Measurements from ENCODE around the gene RECK. TPM values are rescaled to one million over a fixed set of nuclear protein-coding genes. Genes with fewer than 3 reads are reported as not detected.

RECK gene
- polyA plus RNA-seq, 2 donors = 1.0 to 1.5 TPM

DNA sequence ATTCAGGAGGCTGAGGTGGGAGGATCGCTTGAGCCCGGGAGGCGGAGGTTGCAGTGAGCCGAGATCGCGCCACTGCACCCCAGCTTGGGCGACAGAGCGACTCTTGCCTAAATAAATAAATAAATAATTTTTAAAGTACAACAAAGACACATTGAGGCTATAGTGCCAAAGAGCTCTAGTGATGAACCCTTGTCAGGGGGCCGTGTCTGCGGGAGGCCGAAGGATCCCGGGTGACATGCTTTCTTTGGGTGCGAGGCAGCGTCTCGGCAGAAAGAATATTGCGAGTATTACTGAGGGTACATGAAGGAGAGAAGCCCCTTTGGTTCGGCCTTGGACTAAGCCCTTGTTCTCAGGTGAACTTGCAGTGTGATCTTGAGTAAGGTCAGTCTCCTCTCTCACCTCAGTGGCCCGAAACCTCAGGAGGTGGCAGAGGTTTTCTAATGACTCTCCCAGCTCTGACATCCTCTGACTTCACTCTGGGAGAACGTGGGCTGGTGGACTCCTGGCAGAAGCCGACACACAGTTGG is 397 bp upstream of the RECK start:
- Histone ChIP-seq H3K4me1 (ENCODE audit: control insufficient read depth in 2 of 2, insufficient read depth in 2 of 2, low read length in 1 of 2) (peaks cover 0 to 5% of the 10 kb centered on the region in 2 donors), H3K4me3 (ENCODE audit: low read depth in 1 of 2, low read length in 2 of 2) (peak overlapping the region; percentile 75 to 79), H3K9me3 (ENCODE audit: control insufficient read depth in 2 of 2, insufficient read depth in 1 of 2, low read depth in 1 of 2, low read length in 1 of 2) (no peaks in the 10 kb centered on the region), H3K27me3 (ENCODE audit: control insufficient read depth in 1 of 2, insufficient read depth in 2 of 2, low read length in 2 of 2) (no peaks in the 10 kb centered on the region), H3K27ac (ENCODE audit: low read depth in 2 of 2, low read length in 1 of 2) (peak overlapping the region in 1 of 2 donors; percentile 44), H3K36me3 (ENCODE audit: control insufficient read depth in 2 of 2, insufficient read depth in 2 of 2, low read length in 1 of 2) (no peaks in the 10 kb centered on the region)
- 61 to 68% methylated on average over 20 of the region's 20 CpGs for WGBS, 2 donors

GRCh38 chr9:36037549-36038122 is 923 bp downstream of the RECK start:
- Histone ChIP-seq H3K4me3 (ENCODE audit: low read depth in 1 of 2, low read length in 2 of 2) (peak overlapping the region; percentile 75 to 79), H3K36me3 (ENCODE audit: control insufficient read depth in 2 of 2, insufficient read depth in 2 of 2, low read length in 1 of 2) (no peaks in the 10 kb centered on the region), H3K4me1 (ENCODE audit: control insufficient read depth in 2 of 2, insufficient read depth in 2 of 2, low read length in 1 of 2) (peaks cover 0 to 5% of the 10 kb centered on the region in 2 donors), H3K9me3 (ENCODE audit: control insufficient read depth in 2 of 2, insufficient read depth in 1 of 2, low read depth in 1 of 2, low read length in 1 of 2) (no peaks in the 10 kb centered on the region), H3K27me3 (ENCODE audit: control insufficient read depth in 1 of 2, insufficient read depth in 2 of 2, low read length in 2 of 2) (no peaks in the 10 kb centered on the region), H3K27ac (ENCODE audit: low read depth in 2 of 2, low read length in 1 of 2) (peak overlapping the region; percentile 63 to 76)
- WGBS, 2 donors = 15 to 22% methylated on average over 18 of the region's 18 CpGs

GRCh38 chr9:36039121-36039520 is 2.4 kb downstream of the RECK start:
- Histone ChIP-seq H3K4me1 (ENCODE audit: control insufficient read depth in 2 of 2, insufficient read depth in 2 of 2, low read length in 1 of 2) (peaks cover 0 to 5% of the 10 kb centered on the region in 2 donors), H3K4me3 (ENCODE audit: low read depth in 1 of 2, low read length in 2 of 2) (no peak overlapping the region), H3K36me3 (ENCODE audit: control insufficient read depth in 2 of 2, insufficient read depth in 2 of 2, low read length in 1 of 2) (no peaks in the 10 kb centered on the region), H3K9me3 (ENCODE audit: control insufficient read depth in 2 of 2, insufficient read depth in 1 of 2, low read depth in 1 of 2, low read length in 1 of 2) (no peaks in the 10 kb centered on the region), H3K27ac (ENCODE audit: low read depth in 2 of 2, low read length in 1 of 2) (no peak overlapping the region), H3K27me3 (ENCODE audit: control insufficient read depth in 1 of 2, insufficient read depth in 2 of 2, low read length in 2 of 2) (no peaks in the 10 kb centered on the region)
- 95 to 98% methylated on average over 1 of the region's 1 CpG for WGBS, 2 donors

DNA sequence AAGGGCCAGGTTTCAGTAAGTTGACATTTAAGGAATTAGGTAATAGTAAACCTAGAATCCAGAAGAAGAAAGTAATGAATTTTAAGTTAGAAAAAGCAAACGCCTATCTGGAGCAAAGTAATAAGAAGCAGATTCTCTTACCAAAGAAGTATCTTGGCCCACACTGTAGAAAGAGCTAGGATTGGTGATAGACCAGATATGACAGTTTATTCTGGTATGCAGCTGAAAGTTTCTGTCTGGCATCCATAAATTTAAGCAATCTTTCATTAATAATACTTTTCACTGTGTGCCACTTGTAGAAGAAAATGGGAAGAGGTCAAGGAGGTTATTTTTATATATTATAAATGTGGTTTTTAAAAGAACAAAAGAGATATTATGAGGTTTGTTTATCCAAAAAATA is 3.0 kb downstream of the RECK start:
- Histone ChIP-seq H3K4me3 (ENCODE audit: low read depth in 1 of 2, low read length in 2 of 2) (no peak overlapping the region), H3K4me1 (ENCODE audit: control insufficient read depth in 2 of 2, insufficient read depth in 2 of 2, low read length in 1 of 2) (peaks cover 0 to 5% of the 10 kb centered on the region in 2 donors), H3K9me3 (ENCODE audit: control insufficient read depth in 2 of 2, insufficient read depth in 1 of 2, low read depth in 1 of 2, low read length in 1 of 2) (no peaks in the 10 kb centered on the region), H3K36me3 (ENCODE audit: control insufficient read depth in 2 of 2, insufficient read depth in 2 of 2, low read length in 1 of 2) (no peaks in the 10 kb centered on the region), H3K27me3 (ENCODE audit: control insufficient read depth in 1 of 2, insufficient read depth in 2 of 2, low read length in 2 of 2) (no peaks in the 10 kb centered on the region), H3K27ac (ENCODE audit: low read depth in 2 of 2, low read length in 1 of 2) (no peak overlapping the region)
- WGBS, 2 donors = 80 to 81% methylated on average over 1 of the region's 1 CpG

GRCh38 chr9:36040271-36040925 is 3.7 kb downstream of the RECK start:
- Histone ChIP-seq H3K9me3 (ENCODE audit: control insufficient read depth in 2 of 2, insufficient read depth in 1 of 2, low read depth in 1 of 2, low read length in 1 of 2) (no peaks in the 10 kb centered on the region), H3K4me1 (ENCODE audit: control insufficient read depth in 2 of 2, insufficient read depth in 2 of 2, low read length in 1 of 2) (peaks cover 0 to 5% of the 10 kb centered on the region in 2 donors), H3K27me3 (ENCODE audit: control insufficient read depth in 1 of 2, insufficient read depth in 2 of 2, low read length in 2 of 2) (no peaks in the 10 kb centered on the region), H3K4me3 (ENCODE audit: low read depth in 1 of 2, low read length in 2 of 2) (no peak overlapping the region), H3K36me3 (ENCODE audit: control insufficient read depth in 2 of 2, insufficient read depth in 2 of 2, low read length in 1 of 2) (no peaks in the 10 kb centered on the region), H3K27ac (ENCODE audit: low read depth in 2 of 2, low read length in 1 of 2) (no peak overlapping the region)
- WGBS, 2 donors = 80 to 87% methylated on average over 1 of the region's 1 CpG

- no peak overlapping the region for H3K27ac ChIP-seq (ENCODE audit: low read depth in 2 of 2, low read length in 1 of 2)
- WGBS, 2 donors = 43 to 44% methylated on average over 1 of the region's 1 CpG
- H3K9me3 ChIP-seq (ENCODE audit: control insufficient read depth in 2 of 2, insufficient read depth in 1 of 2, low read depth in 1 of 2, low read length in 1 of 2) = no peaks in the 10 kb centered on the region
- H3K36me3 ChIP-seq (ENCODE audit: control insufficient read depth in 2 of 2, insufficient read depth in 2 of 2, low read length in 1 of 2) = no peaks in the 10 kb centered on the region
- no peaks in the 10 kb centered on the region for H3K27me3 ChIP-seq (ENCODE audit: control insufficient read depth in 1 of 2, insufficient read depth in 2 of 2, low read length in 2 of 2)
- no peak overlapping the region for H3K4me3 ChIP-seq (ENCODE audit: low read depth in 1 of 2, low read length in 2 of 2)
- H3K4me1 ChIP-seq (ENCODE audit: control insufficient read depth in 2 of 2, insufficient read depth in 2 of 2, low read length in 1 of 2) = peaks cover 0 to 5% of the 10 kb centered on the region in 2 donors
These were observed 4.8 kb downstream of the RECK start for GRCh38 chr9:36041506-36041905.

- H3K27me3 ChIP-seq (ENCODE audit: control insufficient read depth in 1 of 2, insufficient read depth in 2 of 2, low read length in 2 of 2) = no peaks in the 10 kb centered on the region
- no peaks in the 10 kb centered on the region for H3K36me3 ChIP-seq (ENCODE audit: control insufficient read depth in 2 of 2, insufficient read depth in 2 of 2, low read length in 1 of 2)
- WGBS, 2 donors = 56 to 60% methylated on average over 2 of the region's 2 CpGs
- no peak overlapping the region for H3K27ac ChIP-seq (ENCODE audit: low read depth in 2 of 2, low read length in 1 of 2)
- H3K4me1 ChIP-seq (ENCODE audit: control insufficient read depth in 2 of 2, insufficient read depth in 2 of 2, low read length in 1 of 2) = no peaks in the 10 kb centered on the region
- no peaks in the 10 kb centered on the region for H3K9me3 ChIP-seq (ENCODE audit: control insufficient read depth in 2 of 2, insufficient read depth in 1 of 2, low read depth in 1 of 2, low read length in 1 of 2)
- H3K4me3 ChIP-seq (ENCODE audit: low read depth in 1 of 2, low read length in 2 of 2) = no peak overlapping the region
These were observed 8.9 kb downstream of the RECK start for GRCh38 chr9:36045610-36046009.

DNA sequence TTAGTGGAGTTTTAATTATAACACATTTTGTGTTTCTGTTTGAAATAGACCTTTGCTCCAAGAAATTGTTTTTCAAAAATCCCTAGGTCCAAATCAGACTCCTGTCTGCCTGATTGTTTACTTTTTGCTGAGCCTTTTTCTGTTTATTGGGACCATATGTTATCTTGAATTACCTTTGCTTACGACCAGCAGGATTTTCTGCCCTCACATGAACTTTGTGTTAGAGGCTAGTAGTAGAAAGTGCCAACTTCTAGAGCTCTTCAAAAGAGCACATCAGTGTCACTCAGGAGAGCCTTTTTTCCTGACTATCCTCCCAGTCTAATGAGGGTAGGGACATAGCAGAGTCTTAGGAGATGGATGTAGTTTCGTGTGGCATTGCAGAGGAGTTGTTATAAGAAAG is 10.2 kb downstream of the RECK start:
- Histone ChIP-seq H3K4me3 (ENCODE audit: low read depth in 1 of 2, low read length in 2 of 2) (no peak overlapping the region), H3K27me3 (ENCODE audit: control insufficient read depth in 1 of 2, insufficient read depth in 2 of 2, low read length in 2 of 2) (no peaks in the 10 kb centered on the region), H3K27ac (ENCODE audit: low read depth in 2 of 2, low read length in 1 of 2) (no peak overlapping the region), H3K36me3 (ENCODE audit: control insufficient read depth in 2 of 2, insufficient read depth in 2 of 2, low read length in 1 of 2) (no peaks in the 10 kb centered on the region), H3K9me3 (ENCODE audit: control insufficient read depth in 2 of 2, insufficient read depth in 1 of 2, low read depth in 1 of 2, low read length in 1 of 2) (no peaks in the 10 kb centered on the region), H3K4me1 (ENCODE audit: control insufficient read depth in 2 of 2, insufficient read depth in 2 of 2, low read length in 1 of 2) (no peaks in the 10 kb centered on the region)
- WGBS, 2 donors = 50 to 76% methylated on average over 2 of the region's 2 CpGs

- Histone ChIP-seq H3K27me3 (ENCODE audit: control insufficient read depth in 1 of 2, insufficient read depth in 2 of 2, low read length in 2 of 2) (no peaks in the 10 kb centered on the region), H3K4me3 (ENCODE audit: low read depth in 1 of 2, low read length in 2 of 2) (no peak overlapping the region), H3K9me3 (ENCODE audit: control insufficient read depth in 2 of 2, insufficient read depth in 1 of 2, low read depth in 1 of 2, low read length in 1 of 2) (no peaks in the 10 kb centered on the region), H3K27ac (ENCODE audit: low read depth in 2 of 2, low read length in 1 of 2) (no peak overlapping the region), H3K36me3 (ENCODE audit: control insufficient read depth in 2 of 2, insufficient read depth in 2 of 2, low read length in 1 of 2) (no peaks in the 10 kb centered on the region), H3K4me1 (ENCODE audit: control insufficient read depth in 2 of 2, insufficient read depth in 2 of 2, low read length in 1 of 2) (no peaks in the 10 kb centered on the region)
- WGBS, 2 donors = 73 to 82% methylated on average over 4 of the region's 4 CpGs
These were observed 12.7 kb downstream of the RECK start for GRCh38 chr9:36049408-36049807.

- no peaks in the 10 kb centered on the region for H3K36me3 ChIP-seq (ENCODE audit: control insufficient read depth in 2 of 2, insufficient read depth in 2 of 2, low read length in 1 of 2)
- H3K4me3 ChIP-seq (ENCODE audit: low read depth in 1 of 2, low read length in 2 of 2) = no peak overlapping the region
- H3K9me3 ChIP-seq (ENCODE audit: control insufficient read depth in 2 of 2, insufficient read depth in 1 of 2, low read depth in 1 of 2, low read length in 1 of 2) = no peaks in the 10 kb centered on the region
- no peaks in the 10 kb centered on the region for H3K27me3 ChIP-seq (ENCODE audit: control insufficient read depth in 1 of 2, insufficient read depth in 2 of 2, low read length in 2 of 2)
- WGBS, 2 donors = 87 to 93% methylated on average over 3 of the region's 3 CpGs
- H3K4me1 ChIP-seq (ENCODE audit: control insufficient read depth in 2 of 2, insufficient read depth in 2 of 2, low read length in 1 of 2) = no peaks in the 10 kb centered on the region
- no peak overlapping the region for H3K27ac ChIP-seq (ENCODE audit: low read depth in 2 of 2, low read length in 1 of 2)
These were observed 13.8 kb downstream of the RECK start for GRCh38 chr9:36050476-36050875.
